GM19395 (cell line): ENCODE results near the gene STAU1.
"Not testable (repeated sequence)": the region's sequence is repeated elsewhere in the genome, so short reads cannot be mapped to it uniquely, and the experiment has no call there.

ENCODE experiments used
- ATAC-seq: cut with Tn5 transposase; IDR thresholded peaks from one replicate; pipeline ENCODE4 v1.9.1; 2021; ENCODE audit warnings: mild to moderate bottlenecking, moderate library complexity; ENCODE audit not compliant: unreplicated experiment

Gene STAU1

DNA sequence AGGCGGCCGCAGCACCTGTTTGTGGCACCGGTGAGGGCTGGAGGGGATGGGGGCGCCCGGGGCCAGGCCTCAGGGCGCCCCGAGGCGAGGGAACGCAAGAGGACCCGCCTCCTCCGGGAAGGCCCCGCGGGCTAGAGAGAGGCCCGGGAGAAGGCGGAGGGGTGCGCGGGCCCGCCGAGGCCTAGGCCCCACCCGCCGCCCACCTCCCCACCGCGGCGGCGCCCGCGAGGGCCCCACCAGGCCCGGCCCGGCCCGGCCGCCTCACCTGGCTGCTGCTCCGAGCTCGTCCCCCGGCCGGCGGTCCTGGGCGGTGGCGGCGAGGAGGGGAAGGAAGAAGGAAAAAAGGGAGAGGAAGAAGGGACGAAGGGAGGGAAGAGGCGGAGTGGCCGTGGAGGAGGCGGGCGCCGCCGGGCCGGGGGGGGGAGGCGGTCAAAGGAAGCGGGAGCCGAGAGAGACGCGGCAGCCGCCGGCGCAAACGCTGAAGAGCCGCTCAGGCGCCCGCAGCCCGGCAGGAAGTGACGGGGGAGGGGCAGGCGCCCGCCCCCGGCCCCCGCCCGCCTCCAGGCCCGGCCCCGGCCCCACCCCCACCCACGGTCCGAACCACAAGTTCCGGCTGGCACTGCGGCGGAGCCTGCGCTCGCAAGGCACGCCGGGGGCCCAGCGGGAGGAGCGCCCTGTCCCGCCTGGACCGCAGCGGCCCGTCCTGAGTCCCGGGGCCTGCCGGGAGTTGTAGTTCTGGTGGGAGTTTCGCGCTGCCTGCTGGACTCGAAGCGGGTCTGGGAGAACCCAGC, at the start of gene STAU1:
STAU1 (minus strand) TSS at position 484 of the 791 bp plus-strand sequence. CDS start 22,133 bp downstream, outside the sequence.
- peak; percentile 88 for ATAC-seq

DNA sequence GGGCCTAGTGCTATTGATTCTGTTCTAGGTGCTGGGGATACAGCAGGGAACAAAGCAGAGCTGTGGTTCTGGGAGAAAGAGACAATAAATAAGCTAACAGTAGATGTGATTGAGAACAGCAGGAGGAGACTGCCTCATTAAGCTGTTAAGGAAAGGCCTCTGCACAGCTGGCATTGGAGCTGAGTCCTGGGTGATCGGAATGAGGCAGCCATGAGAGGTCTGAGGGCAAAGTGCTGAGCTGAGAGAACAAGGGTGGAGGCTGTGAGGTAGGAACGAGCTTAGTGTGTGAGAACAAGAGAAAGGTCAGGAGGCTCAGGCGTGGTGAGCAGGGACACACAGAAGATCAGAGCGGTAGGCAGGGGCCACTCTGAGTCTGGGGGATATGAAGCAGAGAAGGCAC, 49.4 kb upstream of the STAU1 start:
- ATAC-seq = no peak

- no peak for ATAC-seq
Observed at GRCh38 chr20:49236301-49236700, 48.2 kb upstream of the STAU1 start.

DNA sequence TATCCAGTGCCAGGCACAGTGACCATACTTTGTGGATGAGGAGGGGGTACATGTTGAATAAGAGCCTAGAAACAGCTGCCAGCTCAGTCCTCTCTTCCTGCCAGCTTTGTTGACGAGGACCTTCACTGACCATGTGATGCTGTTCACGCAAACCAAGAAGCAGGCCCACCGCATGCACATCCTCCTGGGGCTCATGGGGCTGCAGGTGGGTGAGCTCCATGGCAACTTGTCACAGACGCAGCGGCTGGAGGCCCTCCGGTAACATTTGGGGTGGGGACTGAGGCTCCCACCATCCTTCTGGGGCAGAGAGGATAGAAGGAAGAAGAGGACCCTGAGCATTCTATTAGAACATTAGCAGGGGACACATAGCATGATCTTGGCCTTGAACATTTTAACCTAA, 46.7 kb upstream of the STAU1 start:
- ATAC-seq = no peak

- ATAC-seq = no peak
Observed at GRCh38 chr20:49233226-49233625, 45.1 kb upstream of the STAU1 start.

GRCh38 chr20:49231471-49231870, 43.3 kb upstream of the STAU1 start:
- no peak for ATAC-seq

GRCh38 chr20:49230561-49231133, 42.5 kb upstream of the STAU1 start:
- no peak for ATAC-seq

DNA sequence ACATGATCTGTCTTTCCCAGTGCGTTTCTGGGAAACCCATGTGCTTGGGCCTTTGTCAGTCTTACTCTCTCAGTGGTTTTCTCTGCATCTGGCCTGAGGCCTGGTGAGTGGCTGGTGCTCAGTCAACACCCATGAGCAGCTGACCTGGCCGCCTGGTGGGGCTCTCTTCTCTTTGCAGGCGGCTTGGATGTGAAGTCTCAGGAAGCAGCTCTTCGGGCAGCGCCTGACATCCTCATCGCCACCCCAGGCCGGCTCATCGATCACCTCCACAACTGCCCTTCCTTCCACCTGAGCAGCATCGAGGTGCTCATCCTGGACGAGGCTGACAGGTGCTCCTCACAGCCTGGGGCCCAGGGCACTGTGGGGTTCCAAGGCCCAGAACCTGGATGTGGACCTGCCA, 41.9 kb upstream of the STAU1 start:
- no peak for ATAC-seq

- no peak for ATAC-seq
Observed at GRCh38 chr20:49229381-49229780, 41.2 kb upstream of the STAU1 start.

GRCh38 chr20:49228676-49229075, 40.5 kb upstream of the STAU1 start:
- ATAC-seq = no peak

DNA sequence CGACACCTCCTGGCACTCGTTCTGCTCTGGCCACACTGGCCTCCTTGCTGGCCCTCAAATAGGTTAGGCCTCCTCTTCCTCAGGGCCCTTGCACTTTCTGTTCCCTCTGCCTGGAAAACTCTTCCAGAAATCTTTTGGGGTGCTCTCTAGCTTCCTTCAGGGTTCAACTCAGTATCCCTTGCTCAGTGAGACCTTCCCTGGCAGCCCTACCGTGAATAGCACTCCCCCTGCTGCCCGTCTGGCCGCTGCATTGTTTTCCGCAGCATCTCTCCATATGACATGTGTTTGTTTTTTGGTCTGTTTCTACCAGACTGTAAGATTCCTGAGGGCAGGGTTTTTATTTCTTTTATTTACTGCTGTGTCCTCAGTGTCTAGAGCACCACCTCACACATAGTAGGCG, 37.8 kb upstream of the STAU1 start:
- no peak for ATAC-seq

GRCh38 chr20:49219924-49220831, 32.0 kb upstream of the STAU1 start:
- no peak for ATAC-seq

DNA sequence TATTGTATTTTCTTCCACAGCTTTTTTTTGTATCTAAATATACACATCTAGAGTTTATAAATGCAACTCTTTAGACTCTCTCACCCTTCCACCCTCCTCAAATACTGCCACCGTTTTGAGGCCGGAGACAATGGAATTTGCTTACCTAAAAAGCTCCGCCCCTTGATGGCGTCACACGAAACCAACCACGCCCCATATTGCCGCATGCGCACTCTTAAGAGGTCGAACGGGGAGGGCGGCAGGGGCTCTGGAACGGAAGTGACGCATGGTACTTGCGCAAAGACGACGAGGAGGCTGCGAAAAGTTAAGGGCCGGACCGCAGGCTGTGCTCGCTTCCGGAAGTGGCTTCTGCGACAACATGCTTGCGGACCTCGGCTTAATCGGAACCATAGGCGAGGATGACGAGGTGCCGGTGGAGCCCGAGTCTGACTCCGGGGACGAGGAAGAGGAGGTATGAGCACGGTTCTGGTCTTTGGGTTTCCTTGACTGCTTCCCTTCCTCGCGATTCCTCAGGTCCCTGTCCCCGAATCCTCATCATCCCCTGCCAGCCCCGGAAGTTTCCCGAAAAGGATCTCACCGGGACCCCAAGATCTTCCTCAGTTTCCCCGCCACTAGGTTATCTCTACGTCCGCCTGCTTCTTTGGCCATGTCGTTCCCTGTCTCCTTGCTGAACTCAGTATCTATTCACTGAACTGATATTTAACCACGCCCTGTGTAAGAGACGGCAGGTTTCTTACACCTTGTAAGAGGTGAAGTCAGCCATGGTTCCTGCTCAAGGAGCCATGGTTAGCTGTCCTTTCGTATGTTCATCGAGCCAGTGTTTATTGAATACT, 31.2 kb upstream of the STAU1 start, which contains the start of gene DDX27:
DDX27 (plus strand) TSS at position 326 of the 833 bp plus-strand sequence; CDS start at position 359, 33 bp downstream.
- peak; percentile 89 for ATAC-seq

- not testable (repeated sequence) for ATAC-seq
Observed at GRCh38 chr20:49218739-49219090, 30.6 kb upstream of the STAU1 start.

GRCh38 chr20:49216991-49217578, 29.0 kb upstream of the STAU1 start:
- ATAC-seq = no peak

- no peak for ATAC-seq
Observed at GRCh38 chr20:49215232-49215631, 27.1 kb upstream of the STAU1 start.

- no peak for ATAC-seq
Observed at GRCh38 chr20:49214571-49214970, 26.4 kb upstream of the STAU1 start.

- no peak for ATAC-seq
Observed at GRCh38 chr20:49210757-49211110, 22.6 kb upstream of the STAU1 start.

- no peak for ATAC-seq
Observed at GRCh38 chr20:49210101-49210756, 22.1 kb upstream of the STAU1 start.

- no peak for ATAC-seq
Observed at GRCh38 chr20:49207076-49207475, 18.9 kb upstream of the STAU1 start.
